GM12875 (cell line): ENCODE data around the gene SIGLEC8.
"Not testable (repeated sequence)": the region's sequence is repeated elsewhere in the genome, so short reads cannot be mapped to it uniquely, and the experiment has no call there.

Experiments
- H3K4me3 ChIP-seq: one replicate; pipeline ENCODE4 v1.5.1; 2011; ENCODE audit warnings: low read depth, low read length, control low read depth
- CTCF ChIP-seq: IDR thresholded peaks from 2 replicates; pipeline ENCODE4 v1.5.1; 2011; ENCODE audit warnings: low read depth, mild to moderate bottlenecking, control low read depth, inconsistent platforms, low read length, moderate library complexity, borderline replicate concordance; ENCODE audit not compliant: insufficient read depth

SIGLEC8 gene

DNA sequence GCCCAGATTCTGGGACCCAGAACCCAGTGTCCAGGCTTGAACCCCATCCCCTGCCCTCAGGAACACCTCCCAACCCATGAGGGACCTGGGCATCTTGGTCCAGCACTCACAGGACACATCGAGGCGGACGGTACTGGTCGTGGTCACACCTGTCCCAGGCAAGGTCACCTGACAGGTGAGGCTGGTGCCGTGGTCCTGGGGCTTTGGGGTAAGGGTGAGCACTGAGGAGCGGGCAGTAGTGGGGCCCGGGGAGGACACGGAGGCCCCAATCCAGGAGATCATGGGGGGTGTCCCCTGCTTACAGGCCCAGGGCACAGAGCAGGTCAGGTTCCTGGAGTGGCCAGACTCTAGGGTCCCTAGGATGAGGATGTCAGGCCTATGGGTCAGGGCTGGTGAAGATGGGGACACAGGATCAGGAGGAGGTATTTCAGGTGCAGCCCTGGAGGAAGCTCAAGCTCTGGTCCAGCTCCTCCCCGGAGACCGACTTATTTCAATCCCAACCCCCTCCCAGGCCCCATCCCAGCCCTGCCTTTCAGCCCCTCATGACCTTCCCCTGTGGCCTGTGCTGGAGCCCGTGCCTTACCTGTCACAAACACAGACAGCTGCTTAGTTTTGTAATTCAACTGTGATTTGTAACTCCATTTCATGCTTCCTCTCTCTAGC, 772 bp downstream of the SIGLEC8 start:
- TF ChIP-seq CTCF, result no peak
- H3K4me3 ChIP-seq, result no peak overlapping the region

- TF ChIP-seq CTCF, result no peak
- no peak overlapping the region for H3K4me3 ChIP-seq
Observed at GRCh38 chr19:51456541-51457290, 1.5 kb downstream of the SIGLEC8 start.

- TF ChIP-seq CTCF, result no peak
- H3K4me3 ChIP-seq, result no peak overlapping the region
Observed at GRCh38 chr19:51450730-51451307, 7.4 kb downstream of the SIGLEC8 start.

GRCh38 chr19:51448411-51449016, 9.7 kb downstream of the SIGLEC8 start:
- H3K4me3 ChIP-seq, result no peak overlapping the region
- no peak for TF ChIP-seq CTCF

DNA sequence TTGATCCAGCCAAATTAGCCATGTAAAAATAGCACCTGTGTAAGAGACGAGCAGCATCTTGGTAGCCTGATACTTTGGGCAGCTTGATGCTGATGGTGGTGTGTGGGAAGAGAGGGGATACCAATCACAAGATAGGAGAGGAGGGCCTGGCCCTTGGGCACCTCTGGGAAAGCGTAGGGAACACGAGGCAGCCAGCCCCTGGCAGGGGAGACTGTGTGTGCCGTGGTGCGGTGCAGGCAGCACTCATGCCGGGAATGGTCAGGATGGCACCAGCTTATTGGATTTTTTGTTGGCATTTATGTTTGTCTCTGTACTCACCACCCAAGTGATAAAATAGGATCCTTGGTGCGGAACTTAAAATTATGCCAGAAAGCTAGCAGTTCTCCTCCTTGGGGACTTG, 10.2 kb downstream of the SIGLEC8 start:
- no peak for TF ChIP-seq CTCF
- no peak overlapping the region for H3K4me3 ChIP-seq

DNA sequence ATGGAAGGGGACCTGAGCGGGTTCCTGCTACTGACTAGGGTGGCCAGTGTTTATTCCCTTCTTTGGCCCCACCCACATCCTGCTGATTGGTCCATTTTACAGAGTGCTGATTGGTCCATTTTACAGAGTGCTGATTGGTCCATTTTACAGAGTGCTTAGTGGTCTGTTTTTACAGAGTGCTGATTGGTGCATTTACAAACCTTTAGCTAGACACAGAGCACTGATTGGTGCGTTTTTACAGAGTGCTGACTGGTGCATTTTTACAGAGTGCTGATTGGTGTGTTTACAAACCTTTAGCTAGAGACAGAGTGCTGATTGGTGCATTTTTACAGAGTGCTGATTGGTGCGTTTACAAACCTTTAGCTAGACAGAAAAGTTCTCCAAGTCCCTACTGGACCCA, 10.7 kb downstream of the SIGLEC8 start:
- not testable (repeated sequence) for H3K4me3 ChIP-seq

- H3K4me3 ChIP-seq, result no peak overlapping the region
- TF ChIP-seq CTCF, result no peak
Observed at GRCh38 chr19:51441410-51442390, 16.6 kb downstream of the SIGLEC8 start.
